K562 (cell line): ENCODE results near the gene POLD1.

Source experiments
- ELF4 ChIP-seq: fragments of 450-650 bp; formaldehyde crosslinking; IDR thresholded peaks from 2 replicates; pipeline ENCODE4 v1.4.0; 2022; ENCODE audit warnings: missing genetic modification characterization
- EZH2 ChIP-seq: IDR thresholded peaks from 2 replicates; pipeline ENCODE4 v1.6.1; 2012; ENCODE audit warnings: low read depth, mild to moderate bottlenecking, inconsistent platforms, low read length, borderline replicate concordance
- GATA2 ChIP-seq: sonication (generic); formaldehyde crosslinking; IDR thresholded peaks from 2 replicates; pipeline ENCODE4 v1.4.0; 2020; ENCODE audit warnings: mild to moderate bottlenecking, missing genetic modification reagents
- JUND ChIP-seq, 2 experiments: IDR thresholded peaks; 2 replicates in 1 of 2; 3 replicates in 1 of 2; pipeline ENCODE4 v1.6.1; 2011; ENCODE audit warnings: borderline replicate concordance in 2 of 2, low read depth in 2 of 2, low read length in 2 of 2, improper control_type of control experiment in 1 of 2, missing biosample characterization in 1 of 2, missing genetic modification characterization in 1 of 2, missing genetic modification reagents in 1 of 2
- NRF1 ChIP-seq, 2 experiments: fragments of 450-650 bp; IDR thresholded peaks in 1 of 2; conservative IDR thresholded peaks in 1 of 2; 2 replicates each; pipeline ENCODE4 v1.6.1; 2014; ENCODE audit warnings: mild to moderate bottlenecking in 2 of 2
- POLR2A ChIP-seq: fragments of 450-650 bp; conservative IDR thresholded peaks from 2 replicates; pipeline ENCODE4 v1.6.1; 2016
- POLR2AphosphoS5 ChIP-seq: IDR thresholded peaks from 2 replicates; pipeline ENCODE4 v1.6.1; 2011; ENCODE audit warnings: mild to moderate bottlenecking, low read depth, low read length, moderate library complexity; ENCODE audit not compliant: control insufficient read depth, insufficient read depth
- STAG1 ChIP-seq: sonication (generic); formaldehyde crosslinking; IDR thresholded peaks from 2 replicates; pipeline ENCODE4 v1.5.0; 2020; ENCODE audit warnings: missing genetic modification reagents, borderline replicate concordance
- ZNF224 ChIP-seq: sonication (generic); formaldehyde crosslinking; IDR thresholded peaks from 2 replicates; pipeline ENCODE4 v1.8.0; 2022; ENCODE audit warnings: mild to moderate bottlenecking, missing genetic modification reagents
- ZNF232 ChIP-seq: sonication (generic); formaldehyde crosslinking; IDR thresholded peaks from 2 replicates; pipeline ENCODE4 v1.8.0; 2022; ENCODE audit warnings: mild to moderate bottlenecking, missing genetic modification reagents

DNA sequence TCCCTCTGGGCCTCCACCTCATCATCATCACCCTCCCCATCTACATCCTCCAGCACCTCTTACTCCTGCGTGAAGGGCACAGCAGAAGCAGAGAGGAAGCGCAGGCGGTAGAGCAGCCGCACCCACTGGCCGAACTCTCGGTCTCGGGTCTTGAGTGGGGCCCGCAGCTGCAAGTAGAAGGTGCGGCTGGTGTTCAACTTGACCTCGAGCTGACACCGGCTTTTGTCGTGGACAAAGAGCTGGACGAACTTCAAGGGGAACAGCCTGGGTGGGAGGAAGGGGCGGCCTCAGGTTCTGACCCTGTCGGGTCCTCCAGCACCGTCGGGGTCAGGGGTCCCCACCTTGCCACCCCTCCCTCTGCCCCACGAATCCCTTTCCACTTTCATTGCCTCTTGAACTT, 83.4 kb downstream of the POLD1 start:
- TF ChIP-seq NRF1 (conservative IDR thresholded peaks at IDR 0.05 in 1 of 2, IDR thresholded peaks at IDR 0.05 in 1 of 2) (no peak), GATA2 (CRISPR knock-in tag) (no peak), EZH2 (no peak), POLR2AphosphoS5 (no peak), ELF4 (no peak), STAG1 (no peak), ZNF224 (CRISPR knock-in tag) (no peak), POLR2A (no peak), JUND (IDR thresholded peaks at IDR 0.05; ENCODE audit: borderline replicate concordance, low read depth, low read length) (no peak), JUND (tag; IDR thresholded peaks at IDR 0.05; ENCODE audit: borderline replicate concordance, low read depth, low read length) (no peak), ZNF232 (no peak)
